B cell (primary cell): Measurements from ENCODE around the gene ABCA1. TPM values are rescaled to one million over a fixed set of nuclear protein-coding genes. Genes with fewer than 3 reads are reported as not detected.

Source experiments
- ATAC-seq: fragments of 200-7000 bp; cut with Tn5 transposase; one replicate; pipeline ENCODE4 v1.10.0; 2021; ENCODE audit warnings: low read depth, mild to moderate bottlenecking, moderate number of reproducible peaks, moderate library complexity
- CTCF ChIA-PET: fragments of 350-600 bp; sonication (Branson Sonifier 250); formaldehyde crosslinking; loops from one replicate; lab custom pipeline; 2021; ENCODE audit warnings: antibody characterized with exemption, inconsistent platforms; lab: Charles Lee
- POLR2A ChIA-PET: fragments of 350-600 bp; sonication (Branson Sonifier 250); formaldehyde crosslinking; loops from one replicate; lab custom pipeline; 2021; ENCODE audit warnings: antibody characterized with exemption; lab: Charles Lee
- DNase-seq: peaks from one replicate; pipeline ENCODE4 v3.0.0; 2013
- H2AFZ ChIP-seq: 2 replicates; pipeline ENCODE4 v1.6.1; 2012; ENCODE audit warnings: mild to moderate bottlenecking, low read depth, low read length; ENCODE audit not compliant: insufficient read depth, poor library complexity, severe bottlenecking
- H3K27ac ChIP-seq, 2 donors: 1 replicate in 1 of 2; 2 replicates in 1 of 2; pipeline ENCODE4 v1.5.1; 2012 to 2013; ENCODE audit warnings: low read length in 2 of 2, mild to moderate bottlenecking in 2 of 2, moderate library complexity in 1 of 2
- H3K27me3 ChIP-seq, 4 experiments: fragments of 200-600 bp in 1 of 4; sonication (generic) in 1 of 4; replicated peaks in 1 of 4; 1 replicate in 2 of 4; 2 replicates in 2 of 4; pipeline versions ENCODE4 v1.6.1 to v1.7.0; 2013 to 2016; ENCODE audit warnings: low read length in 3 of 4, mild to moderate bottlenecking in 2 of 4, mixed read lengths in 1 of 4, moderate library complexity in 1 of 4; ENCODE audit not compliant: insufficient read depth in 4 of 4, control insufficient read depth in 3 of 4; ENCODE audit errors: control extremely low read depth in 1 of 4
- H3K36me3 ChIP-seq, 2 experiments: replicated peaks in 1 of 2; 1 replicate in 1 of 2; 2 replicates in 1 of 2; pipeline versions ENCODE4 v1.6.1 to v1.7.1; 2013; ENCODE audit warnings: low read length in 1 of 2; ENCODE audit not compliant: insufficient read depth in 2 of 2, control insufficient read depth in 1 of 2; ENCODE audit errors: control extremely low read depth in 1 of 2, extremely low read depth in 1 of 2
- H3K4me1 ChIP-seq, 2 donors: fragments of 200-600 bp in 1 of 2; sonication (generic) in 1 of 2; 1 replicate in 1 of 2; 2 replicates in 1 of 2; pipeline versions ENCODE4 v1.5.1 to v1.6.1; 2013 to 2017; ENCODE audit warnings: low read length in 2 of 2; ENCODE audit not compliant: control insufficient read depth in 2 of 2, insufficient read depth in 2 of 2
- H3K4me2 ChIP-seq: replicated peaks from 2 replicates; pipeline ENCODE3; 2012; ENCODE audit warnings: mild to moderate bottlenecking, low read depth, low read length; ENCODE audit not compliant: poor library complexity, severe bottlenecking
- H3K4me3 ChIP-seq, 5 experiments: fragments of 200-600 bp in 1 of 5; sonication (generic) in 1 of 5; 1 replicate in 3 of 5; 2 replicates in 2 of 5; pipeline versions ENCODE4 v1.5.1 to v1.7.0; 2011 to 2016; ENCODE audit warnings: low read length in 4 of 5, mild to moderate bottlenecking in 4 of 5, low read depth in 2 of 5, control low read depth in 1 of 5, moderate library complexity in 1 of 5; ENCODE audit not compliant: insufficient read depth in 1 of 5; ENCODE audit errors: control extremely low read depth in 1 of 5, extremely low read depth in 1 of 5
- H3K79me2 ChIP-seq: fragments of 200-600 bp; sonication (generic); one replicate; pipeline ENCODE4 v1.6.0; 2016; ENCODE audit warnings: low read length; ENCODE audit not compliant: control insufficient read depth, insufficient read depth
- H3K9ac ChIP-seq: fragments of 200-600 bp; sonication (generic); 2 replicates; pipeline ENCODE4 v1.6.1; 2017; ENCODE audit warnings: mild to moderate bottlenecking, low read length, moderate library complexity
- H3K9me3 ChIP-seq, 3 donors: one replicate each; pipeline versions ENCODE4 v1.6.1 to v1.7.1; 2013; ENCODE audit warnings: low read length in 2 of 3; ENCODE audit not compliant: control insufficient read depth in 2 of 3, insufficient read depth in 1 of 3; ENCODE audit errors: control extremely low read depth in 1 of 3
- H4K20me1 ChIP-seq: 2 replicates; pipeline ENCODE4 v1.6.0; 2012; ENCODE audit warnings: mild to moderate bottlenecking, low read length; ENCODE audit not compliant: insufficient read depth, control insufficient read depth, poor library complexity, severe bottlenecking
- H3K27ac Mint-ChIP-seq: one replicate; pipeline ENCODE4 v1.8.0; 2021; ENCODE audit warnings: mixed read lengths
- H3K27me3 Mint-ChIP-seq: one replicate; pipeline ENCODE4 v1.8.0; 2021; ENCODE audit warnings: mixed read lengths
- H3K4me1 Mint-ChIP-seq: one replicate; pipeline ENCODE4 v1.8.0; 2021; ENCODE audit warnings: mixed read lengths
- H3K4me3 Mint-ChIP-seq: one replicate; pipeline ENCODE4 v1.8.0; 2021; ENCODE audit warnings: mixed read lengths
- H3K9me3 Mint-ChIP-seq: one replicate; pipeline ENCODE4 v1.8.0; 2022; ENCODE audit warnings: mixed read lengths; ENCODE audit not compliant: insufficient read depth
- CTCF ChIP-seq: fragments of 200-600 bp; IDR thresholded peaks from one replicate; pipeline ENCODE4 v1.8.0; 2022; ENCODE audit warnings: antibody characterized with exemption, mild to moderate bottlenecking
- EZH2 ChIP-seq: IDR thresholded peaks from 2 replicates; pipeline ENCODE4 v1.6.1; 2012; ENCODE audit warnings: borderline replicate concordance, low read depth, mild to moderate bottlenecking, moderate library complexity, low read length; ENCODE audit not compliant: insufficient read depth, poor library complexity, severe bottlenecking
- WGBS: methylation state at CpG from one replicate; pipeline ENCODE4 v1.1.5; 2013; ENCODE audit warnings: missing lambda C conversion rate; ENCODE audit not compliant: insufficient coverage; 5-methylcytosine and 5-hydroxymethylcytosine counted together
- intact Hi-C: fragments of 100-400 bp; cut with micrococcal nuclease; formaldehyde crosslinking; loops from one replicate; pipeline ENCODE4 v1.10.0; 2022
- polyA plus RNA-seq: library from polyadenylated mRNA; depleted of rRNA; stranded (reverse); fragments of >200 nt; gene quantifications from 2 replicates; pipeline ENCODE4 v1.2.3, GENCODE V29; 2012
- total RNA-seq, 2 donors: library from RNA; stranded (reverse); fragments of 120-200 nt in 1 of 2; gene quantifications; 1 replicate in 1 of 2; 2 replicates in 1 of 2; pipeline versions ENCODE4 v1.2.3 to v1.2.4, GENCODE V29; 2013 to 2022

Gene ABCA1
- total and polyA plus RNA-seq, 2 donors (not counting 1 experiment from before 2014, with no cell fraction given) = 5.2 to 24.0 TPM

- ATAC-seq = no peak
- ChIA-PET POLR2A (no interaction called here), CTCF (no interaction called here)
- Mint-ChIP-seq H3K27me3 (no peaks in the 10 kb centered on the region), H3K27ac (no peak overlapping the region), H3K4me3 (no peak overlapping the region), H3K9me3 (no peaks in the 10 kb centered on the region), H3K4me1 (no peaks in the 10 kb centered on the region)
- TF ChIP-seq CTCF = no peak
- TF ChIP-seq EZH2 = no peak
- no peaks in the 10 kb centered on the region for H4K20me1 ChIP-seq
- no peak overlapping the region for H3K27ac ChIP-seq
- WGBS = no CpG with 5 or more reads among the region's 3 CpGs
- H3K4me3 ChIP-seq = no peak overlapping the region
- H3K4me1 ChIP-seq = no peaks in the 10 kb centered on the region
- intact Hi-C loops = no loop called here
- no peak overlapping the region for H3K9ac ChIP-seq
- H3K27me3 ChIP-seq = no peaks in the 10 kb centered on the region
- H3K9me3 ChIP-seq = no peaks in the 10 kb centered on the region
- no peak for DNase-seq
- no peaks in the 10 kb centered on the region for H3K36me3 ChIP-seq
- H3K79me2 ChIP-seq = no peaks in the 10 kb centered on the region
- no peak overlapping the region for H3K4me2 ChIP-seq
- H2AFZ ChIP-seq = no peak overlapping the region
Observed at GRCh38 chr9:104948277-104948676, 20.3 kb upstream of the ABCA1 start.

DNA sequence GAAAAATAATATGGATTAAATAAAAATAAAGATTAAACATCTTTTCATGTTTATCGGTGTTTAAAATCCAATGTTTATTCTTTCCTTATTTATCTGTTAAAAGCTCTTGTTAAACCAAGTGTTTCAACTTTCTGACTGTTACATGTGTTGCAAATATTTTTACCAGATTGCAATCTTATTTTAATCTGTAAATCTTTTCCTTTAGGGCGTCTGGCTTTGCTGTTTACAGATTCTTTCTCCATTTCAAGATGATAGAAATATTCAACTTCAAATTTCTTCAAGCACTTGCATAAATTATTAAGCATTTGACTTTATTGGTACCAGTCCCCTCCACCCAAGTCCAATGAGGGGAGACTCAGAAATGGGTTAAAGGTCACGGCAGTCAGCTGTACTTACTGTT is 16.9 kb upstream of the ABCA1 start:
- ATAC-seq (no peak), DNase-seq (no peak)
- H3K27ac Mint-ChIP-seq = no peak overlapping the region
- H3K27ac ChIP-seq = no peak overlapping the region
- H3K4me1 ChIP-seq = no peaks in the 10 kb centered on the region
- H3K9me3 ChIP-seq = no peaks in the 10 kb centered on the region
- no peak overlapping the region for H3K4me3 Mint-ChIP-seq
- intact Hi-C loops = no loop called here
- no peak for TF ChIP-seq EZH2
- TF ChIP-seq CTCF = no peak
- no peak overlapping the region for H3K4me3 ChIP-seq
- WGBS = no CpG with 5 or more reads among the region's 3 CpGs
- H2AFZ ChIP-seq = no peak overlapping the region
- no peak overlapping the region for H3K9ac ChIP-seq
- ChIA-PET CTCF (no interaction called here), POLR2A (no interaction called here)
- no peak overlapping the region for H3K4me2 ChIP-seq
- no peaks in the 10 kb centered on the region for H3K79me2 ChIP-seq
- no peaks in the 10 kb centered on the region for H3K4me1 Mint-ChIP-seq
- H3K27me3 ChIP-seq = no peaks in the 10 kb centered on the region
- no peaks in the 10 kb centered on the region for H3K36me3 ChIP-seq
- H3K27me3 Mint-ChIP-seq = no peaks in the 10 kb centered on the region
- no peaks in the 10 kb centered on the region for H4K20me1 ChIP-seq
- H3K9me3 Mint-ChIP-seq = no peaks in the 10 kb centered on the region
